HG03432 (cell line): ENCODE data around the gene SRPK3.
A peak's percentile ranks its signal among the peaks of the same experiment; 100 is the strongest.

ENCODE experiments used
- ATAC-seq: cut with Tn5 transposase; IDR thresholded peaks from one replicate; pipeline ENCODE4 v1.9.1; 2021; ENCODE audit warnings: mild to moderate bottlenecking, moderate library complexity; ENCODE audit not compliant: unreplicated experiment

SRPK3 gene

DNA sequence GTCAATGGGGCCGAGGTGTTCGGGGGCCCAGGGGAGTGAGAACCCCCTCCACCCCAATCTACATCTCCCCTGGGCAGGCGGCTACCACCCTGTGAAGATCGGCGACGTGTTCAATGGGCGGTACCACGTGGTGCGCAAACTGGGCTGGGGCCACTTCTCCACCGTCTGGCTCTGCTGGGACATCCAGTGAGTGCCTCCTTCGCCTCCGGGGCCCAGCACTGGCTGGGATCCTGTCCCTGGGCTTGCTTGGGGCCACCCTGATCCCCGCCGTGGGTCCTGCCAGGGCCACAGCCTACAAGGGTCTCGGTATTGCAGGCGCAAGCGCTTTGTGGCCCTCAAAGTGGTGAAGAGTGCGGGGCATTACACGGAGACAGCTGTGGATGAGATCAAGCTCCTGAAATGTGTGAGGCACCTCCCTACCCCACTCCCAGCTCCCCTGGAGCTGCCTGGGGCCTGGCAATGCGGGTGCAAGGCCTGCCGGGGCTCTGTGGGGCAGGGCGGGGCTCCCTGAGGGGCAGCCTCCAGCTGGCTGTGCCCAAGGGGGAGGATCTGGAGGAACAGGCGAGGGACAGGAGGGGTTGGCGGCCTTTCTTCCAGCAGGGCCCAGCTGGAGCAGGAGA is 697 bp downstream of the SRPK3 start:
- ATAC-seq = no peak

DNA sequence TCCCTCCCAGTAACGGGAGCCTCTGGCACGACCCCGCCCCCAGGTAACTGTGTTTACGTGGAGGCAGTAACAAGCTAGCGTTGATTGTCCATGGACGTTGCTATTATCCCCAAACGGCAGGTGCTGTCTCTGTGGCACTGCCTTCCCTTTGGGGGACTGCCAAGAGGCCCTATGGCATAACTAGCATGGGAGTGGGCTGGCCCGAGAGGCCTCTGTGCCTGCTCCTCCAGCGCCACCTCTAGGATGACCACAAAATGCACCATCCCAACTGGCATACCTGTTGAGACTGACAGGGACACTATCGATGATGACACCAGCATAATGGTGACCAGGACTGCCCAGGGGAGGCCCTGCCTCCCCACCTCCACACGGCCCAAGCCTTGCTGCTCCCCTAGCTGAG is 1.5 kb downstream of the SRPK3 start:
- no peak for ATAC-seq

DNA sequence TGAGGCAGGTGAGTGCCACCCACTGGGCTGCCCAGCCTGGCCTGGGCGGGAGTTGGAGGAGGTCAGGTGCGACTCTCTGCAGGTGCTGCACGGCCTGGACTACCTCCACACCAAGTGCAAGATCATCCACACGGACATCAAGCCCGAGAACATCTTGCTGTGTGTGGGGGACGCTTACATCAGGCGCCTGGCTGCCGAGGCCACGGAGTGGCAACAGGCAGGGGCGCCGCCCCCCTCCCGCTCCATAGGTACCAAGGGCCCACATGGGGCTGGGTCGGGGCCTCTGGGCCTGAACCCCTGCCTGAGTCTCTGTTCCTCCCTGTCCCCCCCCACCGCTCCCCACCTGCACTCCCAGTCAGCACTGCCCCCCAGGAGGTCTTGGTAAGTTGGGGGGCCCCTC is 2.0 kb downstream of the SRPK3 start:
- no peak for ATAC-seq

DNA sequence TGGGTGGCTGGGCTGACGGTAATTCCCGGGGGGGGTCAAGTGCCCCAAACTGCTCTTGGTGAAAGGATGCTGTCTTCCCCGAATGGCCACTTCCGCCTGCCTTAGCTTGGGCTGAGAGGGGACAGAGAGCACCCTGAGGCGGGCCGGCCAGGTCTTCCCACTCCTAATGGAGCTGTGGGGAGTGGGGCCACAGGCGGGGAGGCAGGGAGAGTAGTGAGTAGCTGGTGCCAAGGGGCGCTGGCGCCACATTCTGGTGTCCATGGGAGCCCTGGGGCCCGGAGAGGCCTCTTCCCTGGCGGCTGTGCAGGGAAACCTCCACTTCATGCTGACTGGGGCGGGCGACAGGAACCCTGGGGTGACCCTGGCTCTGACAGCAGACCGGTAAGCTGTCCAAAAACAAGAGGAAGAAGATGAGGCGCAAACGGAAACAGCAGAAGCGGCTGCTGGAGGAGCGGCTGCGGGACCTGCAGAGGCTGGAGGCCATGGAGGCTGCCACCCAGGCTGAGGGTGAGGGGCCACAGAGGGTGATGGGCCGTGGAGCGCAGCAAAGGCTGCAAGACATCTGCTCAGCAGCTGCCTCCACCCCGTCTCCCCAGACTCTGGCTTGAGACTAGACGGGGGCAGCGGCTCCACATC is 2.7 kb downstream of the SRPK3 start:
- no peak for ATAC-seq

DNA sequence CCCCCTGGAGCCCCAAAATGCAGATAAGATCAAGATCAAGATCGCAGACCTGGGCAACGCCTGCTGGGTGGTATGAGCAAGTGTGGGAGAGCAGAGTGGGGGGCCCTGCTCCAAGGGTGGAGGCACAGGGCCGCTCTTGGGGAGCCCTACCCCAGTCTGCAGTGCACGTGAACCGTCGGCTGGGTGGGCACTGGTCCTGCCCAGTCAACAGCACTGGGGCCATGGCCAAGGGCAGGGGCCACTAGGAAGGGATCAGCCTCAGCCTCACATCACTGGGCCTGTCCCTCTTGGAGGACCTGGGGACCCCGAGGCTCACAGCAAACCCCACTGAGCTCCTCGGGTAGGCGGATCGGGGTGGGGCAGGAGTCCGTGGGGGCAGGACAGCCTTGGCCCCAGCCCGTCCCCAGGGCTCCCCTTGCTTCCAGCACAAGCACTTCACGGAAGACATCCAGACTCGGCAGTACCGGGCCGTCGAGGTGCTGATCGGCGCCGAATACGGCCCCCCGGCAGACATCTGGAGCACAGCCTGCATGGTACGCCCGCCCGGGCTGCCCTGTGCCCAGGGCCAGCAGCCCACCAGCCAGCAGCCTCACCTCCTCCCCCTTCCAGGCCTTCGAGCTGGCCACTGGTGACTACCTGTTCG is 3.6 kb downstream of the SRPK3 start:
- ATAC-seq = no peak

DNA sequence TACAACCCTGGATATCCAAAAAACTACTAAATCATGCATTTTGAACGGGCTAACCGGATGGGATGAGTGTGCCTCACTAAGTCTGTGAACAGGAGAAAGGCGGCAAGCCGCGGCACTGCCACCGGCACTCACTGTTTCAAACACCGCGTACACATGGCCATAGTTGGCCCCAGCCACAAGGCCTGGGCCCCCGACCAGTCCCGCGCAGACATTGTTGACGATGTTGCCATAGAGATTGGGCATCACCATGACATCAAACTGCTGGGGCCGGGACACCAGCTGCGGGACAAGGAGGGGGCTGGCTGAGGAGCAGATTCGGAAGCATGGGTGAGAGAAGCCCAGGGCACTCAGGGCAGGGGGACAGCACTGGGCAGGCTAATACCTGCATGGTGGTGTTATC is 5.8 kb downstream of the SRPK3 start:
- ATAC-seq = no peak

DNA sequence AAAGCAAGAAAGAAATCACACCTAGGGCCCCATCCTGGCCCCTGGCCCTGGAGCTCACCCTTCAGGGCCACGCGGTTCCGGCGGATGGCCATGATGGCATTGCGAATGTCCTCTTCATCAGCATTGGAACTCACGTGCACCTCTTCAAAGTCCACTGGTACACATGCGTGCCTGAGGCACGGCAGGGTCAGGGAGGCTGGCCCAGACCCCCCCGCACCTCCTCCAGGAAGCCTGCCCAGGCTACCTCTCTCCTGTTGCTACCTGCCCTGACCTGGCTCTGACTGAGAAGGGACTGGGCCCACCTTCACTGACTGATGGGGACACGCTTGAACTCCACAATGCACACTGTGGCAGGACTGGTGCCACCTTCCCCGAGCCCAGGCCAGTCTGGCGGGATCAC is 8.8 kb downstream of the SRPK3 start:
- no peak for ATAC-seq

DNA sequence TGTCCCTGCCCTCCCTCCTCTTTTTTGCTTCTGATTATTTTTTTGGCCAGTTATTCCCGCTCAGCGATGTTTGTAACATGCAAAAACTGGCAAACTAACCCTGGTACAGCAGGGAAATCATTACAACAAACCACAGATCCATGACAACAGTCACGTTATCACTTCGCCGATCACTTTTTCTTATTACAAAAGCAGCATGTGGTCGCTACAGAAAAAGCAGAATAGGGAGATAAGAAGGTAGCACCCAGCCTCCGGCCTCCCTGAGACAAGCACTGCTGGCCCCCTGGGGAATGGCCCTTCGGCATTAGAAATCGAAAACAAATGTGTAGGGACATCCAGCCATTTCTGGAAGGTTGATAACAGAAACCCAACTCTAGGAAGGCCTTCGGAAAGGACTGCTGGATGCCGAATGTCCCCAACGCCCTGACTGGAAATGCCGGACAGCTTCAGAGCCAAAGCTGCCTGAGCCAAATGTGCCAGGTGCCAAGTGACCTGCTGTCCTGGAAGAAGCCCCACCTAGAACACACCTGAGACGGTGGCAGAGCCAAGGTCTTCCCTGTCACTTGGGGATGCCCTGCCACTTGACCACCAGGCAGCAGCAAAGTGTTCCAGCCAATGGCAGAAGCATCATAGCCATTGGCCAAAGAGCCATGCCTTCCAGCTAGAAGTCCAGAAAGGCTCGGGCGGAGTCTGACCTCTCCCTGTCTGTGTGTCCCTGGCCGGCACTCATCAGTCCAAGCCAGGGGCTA is 10.4 kb downstream of the SRPK3 start:
- no peak for ATAC-seq

DNA sequence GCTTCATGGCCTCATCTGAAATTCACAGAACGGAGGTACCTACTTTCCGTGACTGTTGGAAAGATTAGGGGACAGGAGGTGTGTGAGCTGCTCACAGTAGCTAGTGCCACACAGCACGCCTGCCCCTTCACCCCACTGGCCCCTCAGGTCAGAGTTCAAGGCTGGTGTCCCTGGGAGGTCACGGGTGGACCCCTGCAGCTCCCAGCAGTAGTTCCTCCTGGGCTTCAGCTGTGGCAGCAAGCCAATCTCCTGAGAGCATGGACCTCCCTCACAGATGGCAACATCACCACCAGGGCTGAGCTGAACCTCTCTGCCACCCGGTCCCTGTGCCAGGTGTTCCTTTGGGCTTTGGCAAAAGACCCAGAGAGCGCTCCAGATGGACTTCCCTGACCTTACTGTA is 11.5 kb downstream of the SRPK3 start:
- no peak for ATAC-seq

DNA sequence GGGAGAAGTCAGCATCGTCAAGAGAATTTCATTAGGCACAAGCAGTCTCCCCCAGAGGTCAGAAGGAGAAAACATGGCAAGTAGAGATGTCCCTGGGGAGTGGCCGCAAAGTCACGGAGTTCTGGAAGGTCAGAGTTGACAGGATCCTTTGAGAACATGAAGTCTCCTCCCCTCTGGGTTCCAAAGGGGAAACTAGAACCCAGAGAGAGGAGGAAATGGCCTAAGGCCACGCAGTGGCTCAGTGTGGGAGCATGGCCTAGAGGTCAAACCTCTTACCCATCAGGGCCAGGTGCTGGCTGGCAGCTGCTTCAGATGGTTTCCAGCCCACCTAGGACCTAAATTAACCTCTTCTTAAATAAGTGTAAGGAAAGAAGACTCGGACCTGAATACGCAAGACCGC is 12.4 kb downstream of the SRPK3 start:
- ATAC-seq = no peak

DNA sequence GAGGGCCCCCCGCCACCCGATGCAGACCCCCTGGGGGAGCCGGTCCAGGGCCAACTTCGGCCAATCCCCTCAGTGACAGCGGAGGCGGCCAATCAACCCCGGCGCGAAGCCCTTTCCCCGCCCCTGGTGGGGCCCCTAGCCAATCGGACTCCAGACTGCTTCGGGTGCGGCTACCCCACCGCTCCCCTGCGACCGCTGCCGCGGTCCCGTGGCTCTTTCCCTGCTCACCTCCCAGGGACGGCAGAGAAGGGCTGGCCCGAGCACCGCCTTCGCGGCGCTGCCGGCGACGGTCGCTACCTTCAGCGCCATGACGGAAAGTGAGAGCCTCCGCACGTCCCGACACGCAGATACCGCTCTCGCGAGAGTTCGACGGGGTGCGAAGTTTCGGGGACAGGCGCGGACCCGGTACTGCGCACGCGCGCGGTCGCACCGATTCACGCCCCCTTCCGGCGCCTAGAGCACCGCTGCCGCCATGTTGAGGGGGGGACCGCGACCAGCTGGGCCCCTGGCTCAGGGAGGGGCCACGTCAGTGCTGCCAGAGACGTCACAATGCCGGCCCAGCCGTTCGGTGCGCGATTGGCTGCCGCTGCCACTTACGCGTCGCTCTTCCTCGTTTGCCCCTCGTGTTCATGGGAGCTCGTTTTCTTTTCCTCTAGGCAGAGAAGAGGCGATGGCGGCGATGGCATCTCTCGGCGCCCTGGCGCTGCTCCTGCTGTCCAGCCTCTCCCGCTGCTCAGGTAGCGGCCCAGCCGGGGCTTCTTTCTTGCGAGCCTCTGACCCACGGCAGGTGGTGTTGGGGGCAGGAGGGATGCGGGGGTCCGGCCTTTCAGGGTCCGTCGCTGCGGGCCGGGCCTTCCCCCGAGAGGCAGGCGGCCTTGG is 13.4 kb downstream of the SRPK3 start, which contains the start of the genes IDH3G and SSR4:
IDH3G (minus strand) TSS at position 358 of the 879 bp plus-strand sequence; CDS start at position 309, 49 bp downstream.
SSR4 (plus strand) TSS at position 651 of the 879 bp plus-strand sequence; CDS start at position 671, 20 bp downstream.
- peak; percentile 94 for ATAC-seq

DNA sequence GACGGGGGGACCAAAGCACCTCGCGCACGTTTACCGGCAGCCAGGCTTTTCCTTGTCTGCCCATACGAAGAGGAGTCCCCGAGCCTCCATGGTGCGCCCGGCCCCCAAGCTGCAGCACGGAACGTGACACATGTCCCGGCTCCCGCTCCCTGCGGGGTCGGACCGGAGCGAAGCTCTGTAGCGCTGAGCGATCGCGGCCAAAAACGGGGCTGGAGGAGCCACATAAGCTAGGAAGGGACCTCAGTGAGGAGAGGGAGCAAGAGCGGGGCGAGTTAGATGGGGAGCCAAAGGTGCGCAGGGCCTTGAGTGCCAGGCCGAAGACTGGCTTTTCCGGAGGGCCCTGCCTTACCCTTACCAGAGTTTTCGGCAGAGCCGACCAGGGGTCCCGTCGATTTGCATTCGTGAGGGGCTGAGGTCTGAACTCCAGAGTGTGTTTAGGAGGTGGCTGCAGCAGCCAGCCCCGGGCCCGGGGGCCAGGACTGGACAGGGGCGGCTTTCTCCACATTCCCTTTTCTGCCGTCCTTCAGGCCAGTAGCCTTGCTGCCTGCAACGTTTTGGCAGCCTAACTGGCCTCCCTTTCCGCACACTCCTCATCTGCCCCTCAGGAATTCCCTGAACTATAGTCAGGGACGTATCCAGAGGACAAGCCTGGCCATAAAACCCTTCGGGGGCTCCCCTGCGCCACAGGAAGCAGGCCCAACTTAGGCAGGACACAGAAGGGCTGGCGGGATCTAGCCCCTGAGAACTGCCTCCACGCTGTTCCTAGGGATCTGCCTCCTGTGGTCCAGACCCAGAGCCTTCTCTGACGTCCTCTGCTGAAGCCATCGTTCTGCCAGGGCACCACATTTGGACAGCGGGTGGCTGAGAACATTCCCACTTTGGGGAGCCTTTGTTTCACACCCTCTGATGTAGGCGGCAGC is 14.3 kb downstream of the SRPK3 start:
- ATAC-seq = no peak

DNA sequence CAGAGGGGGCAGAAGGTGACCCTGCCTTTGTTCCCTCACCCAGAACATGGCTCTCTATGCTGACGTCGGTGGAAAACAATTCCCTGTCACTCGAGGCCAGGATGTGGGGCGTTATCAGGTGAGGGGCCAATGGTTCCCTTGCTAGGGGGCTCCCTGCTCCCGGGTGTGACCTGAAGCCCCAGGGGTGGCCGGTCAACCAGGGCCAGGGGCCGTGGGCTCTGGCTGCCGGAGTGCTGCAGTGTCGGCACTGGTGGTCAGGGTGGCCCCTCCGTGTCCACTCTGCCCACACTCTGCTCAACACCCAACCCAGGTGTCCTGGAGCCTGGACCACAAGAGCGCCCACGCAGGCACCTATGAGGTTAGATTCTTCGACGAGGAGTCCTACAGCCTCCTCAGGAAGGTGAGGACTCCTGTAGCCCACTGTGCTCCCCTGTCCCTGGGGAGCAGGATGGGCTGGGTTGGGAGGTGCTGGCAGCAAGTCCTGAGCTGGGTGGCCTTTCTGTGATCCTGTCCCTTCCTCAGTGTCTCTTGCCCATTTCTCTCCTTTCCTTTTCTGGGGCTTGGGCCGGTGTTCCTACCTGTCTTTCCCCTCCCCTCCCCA is 16.7 kb downstream of the SRPK3 start:
- ATAC-seq = no peak

DNA sequence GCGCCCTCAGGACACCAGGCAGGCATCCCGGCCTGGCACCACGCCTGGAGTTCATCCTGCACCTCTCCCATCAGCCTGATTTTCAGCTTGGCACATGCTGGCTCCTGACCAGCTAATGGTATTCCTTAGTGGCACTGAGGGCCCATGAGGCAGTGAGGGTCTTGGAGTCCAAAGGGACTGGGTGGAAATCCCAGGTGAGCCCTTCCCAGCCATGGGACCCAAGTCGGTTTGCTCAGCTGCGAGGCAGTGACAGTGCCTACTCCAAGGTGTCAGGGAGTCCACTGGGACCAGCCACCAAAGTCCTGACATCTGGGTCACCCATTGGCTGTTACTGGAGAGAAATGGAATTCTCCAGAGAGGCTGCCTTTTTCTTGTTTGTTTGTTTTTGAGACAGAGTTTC is 18.5 kb downstream of the SRPK3 start:
- no peak for ATAC-seq

DNA sequence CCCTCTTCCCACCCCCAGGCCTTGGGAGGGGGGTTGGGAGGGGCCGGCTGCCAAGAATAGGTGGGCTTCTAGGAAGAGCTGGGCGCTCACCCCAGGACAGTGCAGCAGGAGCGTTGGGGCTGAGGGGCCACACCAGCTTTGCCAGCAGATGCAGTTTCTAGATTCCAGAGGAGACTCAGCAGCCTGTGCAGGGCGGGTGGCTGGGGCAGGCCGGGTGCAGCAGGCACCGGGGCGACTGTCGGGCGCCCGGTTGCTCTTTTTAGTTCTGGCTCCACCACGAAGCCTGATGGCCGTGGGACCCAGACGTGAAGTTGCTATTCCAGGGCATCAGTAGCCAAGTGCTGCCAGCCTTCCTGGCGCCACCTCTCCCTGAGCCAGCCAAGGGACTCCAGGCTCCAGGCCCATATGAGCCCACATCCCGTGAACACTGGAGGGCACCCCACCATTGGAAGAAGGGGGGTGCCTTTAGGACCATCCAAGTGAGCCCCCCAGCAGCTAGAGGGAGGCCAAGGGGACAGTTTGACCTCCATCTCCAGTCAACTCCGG is 19.4 kb downstream of the SRPK3 start:
- no peak for ATAC-seq

DNA sequence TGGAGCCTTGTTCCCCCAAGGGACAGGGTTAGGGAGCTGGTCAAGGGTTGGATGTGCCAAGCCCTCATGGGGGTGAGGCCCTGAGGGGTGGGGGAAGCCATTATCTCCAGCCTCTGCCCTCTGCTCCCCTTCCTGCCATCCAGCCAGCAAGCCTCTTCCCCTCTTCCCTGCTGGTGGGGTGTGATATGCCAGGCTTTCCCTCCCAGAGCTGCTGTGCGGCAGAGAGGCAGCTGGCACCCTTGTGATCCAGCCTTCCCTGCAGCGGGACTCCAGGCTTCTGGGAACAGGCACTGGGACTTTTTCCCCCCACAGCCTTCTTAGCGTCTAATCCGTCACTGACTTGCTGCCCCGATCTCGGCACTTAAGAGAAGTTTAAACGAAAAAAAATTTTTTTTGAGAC is 19.9 kb downstream of the SRPK3 start:
- no peak for ATAC-seq

DNA sequence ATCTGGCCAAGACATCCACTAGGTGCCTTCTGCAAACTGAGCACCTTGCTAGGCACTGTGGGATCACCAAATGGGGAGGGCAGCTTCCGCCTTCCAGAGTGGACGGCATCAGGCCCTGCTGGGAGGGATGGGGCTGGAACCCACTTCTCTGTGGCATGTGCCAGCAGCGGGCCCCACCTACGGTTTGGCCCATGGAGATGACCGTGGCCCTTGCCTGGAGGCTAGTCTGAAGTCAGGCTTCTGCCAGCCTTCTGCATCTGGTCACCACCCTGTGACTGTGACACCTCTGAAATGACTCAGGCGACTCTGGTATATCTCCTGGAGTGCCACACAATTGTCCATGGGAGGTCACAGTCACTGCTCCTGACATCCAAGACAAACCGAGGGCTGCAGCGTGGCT is 20.8 kb downstream of the SRPK3 start:
- no peak for ATAC-seq

DNA sequence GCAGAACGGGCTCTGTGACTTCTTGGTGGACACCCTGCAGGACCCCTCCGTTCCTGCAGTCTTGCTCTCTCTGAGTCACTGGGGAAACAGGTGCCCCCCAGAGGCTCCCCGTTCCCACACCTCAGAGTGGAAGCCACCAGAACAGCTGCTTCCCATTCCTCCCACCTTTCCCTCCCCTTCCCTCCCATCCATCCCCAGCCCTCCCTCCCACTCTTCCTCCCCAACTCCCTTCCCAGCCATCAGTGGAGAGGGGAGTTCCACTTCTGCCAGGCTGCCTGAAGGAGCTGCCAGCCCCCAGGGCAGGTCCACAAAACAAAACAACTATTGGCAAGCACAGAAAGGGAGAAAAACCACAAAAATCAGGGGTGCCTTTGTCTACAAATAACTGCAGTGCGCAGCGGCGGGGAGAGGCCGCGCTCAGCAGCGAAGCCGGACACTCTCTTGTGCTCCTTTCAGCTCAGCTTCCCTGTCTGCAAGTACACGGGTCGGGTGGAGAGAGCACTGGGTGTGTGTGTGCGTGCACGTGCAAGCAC is 21.7 kb downstream of the SRPK3 start:
- no peak for ATAC-seq
